RWPE1 (cell line): ENCODE measurements around the gene RASSF7.
"Not testable (repeated sequence)": the region's sequence is repeated elsewhere in the genome, so short reads cannot be mapped to it uniquely, and the experiment has no call there.

Experiments
- CTCF ChIA-PET: fragments of 350-600 bp; sonication (Branson Sonifier 250); formaldehyde crosslinking; extraction: SDS; loops from one replicate; lab custom pipeline; 2021; lab: Yijun Ruan, JAX
- POLR2A ChIA-PET: fragments of 400-600 bp; formaldehyde crosslinking; extraction: SDS; loops from one replicate; lab custom pipeline; 2020; ENCODE audit warnings: antibody characterized with exemption; ENCODE audit not compliant: low non-redundant PET; lab: Yijun Ruan, JAX
- DNase-seq: peaks from one replicate; pipeline ENCODE4 v3.0.0; 2012; ENCODE audit warnings: low spot score
- H3K27ac ChIP-seq: fragments of 450-650 bp; 2 replicates; pipeline ENCODE4 v1.5.1; 2017
- CTCF ChIP-seq: fragments of 450-650 bp; conservative IDR thresholded peaks from 2 replicates; pipeline ENCODE4 v1.5.1; 2017; ENCODE audit warnings: low read depth, mild to moderate bottlenecking

The RASSF7 gene

GRCh38 chr11:560305-561147, at the start of gene RASSF7, which contains the start of gene LMNTD2:
Gene RASSF7, plus strand, starts transcription at chr11:560970. Its CDS starts 799 bp downstream, at chr11:561769.
Gene LMNTD2, minus strand, starts transcription at chr11:560738. Its CDS starts 22 bp downstream, at chr11:560716.
- DNase-seq: peak; percentile 98
- CTCF ChIA-PET: no interaction called here
- POLR2A ChIA-PET: no interaction called here
- TF ChIP-seq CTCF: no peak
- peak within 1 kb of the TSS; percentile 89 for H3K27ac ChIP-seq

- TF ChIP-seq CTCF: no peak
- POLR2A ChIA-PET: interaction anchor here (0.6 kb wide), 1 partner anchor 71 kb away, joined by 6 read pairs; the partner anchor contains the start of gene ANO9
- no peak for DNase-seq
- CTCF ChIA-PET: interaction anchor here (0.7 kb wide), 1 partner anchor 42 kb away, joined by 3 read pairs; no protein-coding TSS in a partner anchor
- H3K27ac ChIP-seq: peak overlapping the region; percentile 97
Measured at GRCh38 chr11:512761-513595, 47.8 kb upstream of the RASSF7 start.

- DNase-seq: no peak
- ChIA-PET CTCF (interaction anchor here (1.0 kb wide), 1 partner anchor 8 kb away, joined by 3 read pairs; no protein-coding TSS in a partner anchor), POLR2A (no interaction called here)
- peak overlapping the region; percentile 97 for H3K27ac ChIP-seq
- no peak for TF ChIP-seq CTCF
Measured at GRCh38 chr11:514606-515005, 46.2 kb upstream of the RASSF7 start.

GRCh38 chr11:515131-515530, 45.6 kb upstream of the RASSF7 start:
- no peak for TF ChIP-seq CTCF
- ChIA-PET POLR2A (interaction anchor here (0.6 to 1.5 kb wide), 2 partner anchors 8 to 68 kb away, joined by 7 to 11 read pairs; partner anchors contain the start of gene RNH1), CTCF (interaction anchor here (1.0 kb wide), 1 partner anchor 9 kb away, joined by 3 read pairs; no protein-coding TSS in a partner anchor)
- DNase-seq: peak; percentile 93
- H3K27ac ChIP-seq: peak overlapping the region; percentile 97

- ChIA-PET CTCF (interaction anchor here (0.6 kb wide), 1 partner anchor 34 kb away, joined by 3 read pairs; no protein-coding TSS in a partner anchor), POLR2A (interaction anchor here (1.5 kb wide), 1 partner anchor 10 kb away, joined by 7 read pairs; the partner anchor contains the start of gene RNH1)
- peak overlapping the region; percentile 97 for H3K27ac ChIP-seq
- TF ChIP-seq CTCF: no peak
- no peak for DNase-seq
Measured at GRCh38 chr11:516400-516799, 44.4 kb upstream of the RASSF7 start.

GRCh38 chr11:516918-517685, 43.7 kb upstream of the RASSF7 start:
- CTCF ChIA-PET: not testable (repeated sequence)
- peak overlapping the region; percentile 97 for H3K27ac ChIP-seq

More at GRCh38 chr11:516918-517685, 43.7 kb upstream of the RASSF7 start:
- DNase-seq, POLR2A ChIA-PET: not testable (repeated sequence)
